Measurements from ENCODE around the gene CXCR2.

GRCh38 chr2:218083352-218083676 lies 42.5 kb upstream of the CXCR2 start:
- no peak for TF ChIP-seq CTCF (IDR thresholded peaks at IDR 0.05; ENCODE audit: insufficient read depth, low read depth, low read length)
- TF ChIP-seq EZH2 (IDR thresholded peaks at IDR 0.05; ENCODE audit: insufficient read depth, low read length), result no peak

Data from astrocyte (in vitro differentiated cells and primary cell).